HG03342 (cell line): ENCODE results near the gene ZBTB8A.

Experiments
- ATAC-seq: cut with Tn5 transposase; IDR thresholded peaks from one replicate; pipeline ENCODE4 v1.9.1; 2021; ENCODE audit warnings: mild to moderate bottlenecking, moderate library complexity; ENCODE audit not compliant: unreplicated experiment

ZBTB8A gene

GRCh38 chr1:32651461-32652073 lies 112.3 kb downstream of the ZBTB8A start:
- peak; percentile 12 for ATAC-seq

GRCh38 chr1:32652244-32652962 lies 113.2 kb downstream of the ZBTB8A start:
- ATAC-seq = no peak
